ENCODE measurements around the gene GBP5. TPM values are rescaled to one million over a fixed set of nuclear protein-coding genes. Genes with fewer than 3 reads are reported as not detected.
A peak's percentile ranks its signal among the peaks of the same experiment; 100 is the strongest.

Gene GBP5
- total and polyA plus RNA-seq, 7 experiments from 2014 or later: 30.0 to 784 (median 42.1) TPM

- Histone ChIP-seq H3K9me3 (ENCODE audit: control insufficient read depth in 2 of 3, low read length in 3 of 3) (no peaks in the 10 kb centered on the region), H3K27me3 (ENCODE audit: control insufficient read depth in 2 of 2, insufficient read depth in 2 of 2, low read length in 2 of 2) (no peaks in the 10 kb centered on the region), H3K27ac (ENCODE audit: low read depth, low read length) (peak overlapping the region; percentile 62), H3K36me3 (ENCODE audit: control insufficient read depth in 2 of 3, insufficient read depth in 3 of 3, low read length in 3 of 3) (peaks cover 3 to 27% (median 20%) of the 10 kb centered on the region in 3 experiments), H3K4me3 (ENCODE audit: low read length) (peak overlapping the region; percentile 79), H3K4me1 (ENCODE audit: control insufficient read depth in 2 of 2, insufficient read depth in 2 of 2, low read length in 2 of 2) (peaks cover 41 to 42% of the 10 kb centered on the region in 2 donors)
- no peaks in the 10 kb centered on the region for H3K27me3 Mint-ChIP-seq
- H3K4me3 Mint-ChIP-seq: peak overlapping the region; percentile 86 to 100 (median 94)
- H3K9me3 Mint-ChIP-seq: peaks cover 0 to 4% (median 0%) of the 10 kb centered on the region in 11 donors
- ChIA-PET CTCF (interaction anchor here (0.9 to 4.0 kb wide), 5 partner anchors 10 to 272 kb away, joined by 3 to 14 read pairs (median 7); partner anchors contain the start of genes GBP2 and GBP4), POLR2A (interaction anchor here (1.0 to 5.3 kb wide), 12 partner anchors 11 to 206 kb away, joined by 3 to 42 read pairs (median 5); partner anchors contain the start of genes GBP1, GBP2 and GBP4)
- no peak for ATAC-seq
- H3K4me1 Mint-ChIP-seq: peaks cover 40 to 89% (median 77%) of the 10 kb centered on the region in 7 donors
- H3K36me3 Mint-ChIP-seq: peaks cover 14 to 74% (median 24%) of the 10 kb centered on the region in 5 donors
- no peak for DNase-seq
- intact Hi-C loops (cut with micrococcal nuclease): loop anchor here (1.0 to 10.0 kb wide), 11 partner anchors 12 to 587 kb away; partner anchors contain the start of genes GBP4 (in 2 of the 2), LRRC8B (in 1 of the 2) and PKN2 (in 1 of the 2)
- peak overlapping the region; percentile 74 to 100 (median 93) for H3K27ac Mint-ChIP-seq
Observed at GRCh38 chr1:89271341-89272015, 1.2 kb downstream of the GBP5 start.

GRCh38 chr1:89270423-89270822 lies 2.2 kb downstream of the GBP5 start:
- Histone ChIP-seq H3K4me3 (ENCODE audit: low read length) (peak overlapping the region; percentile 79), H3K27ac (ENCODE audit: low read depth, low read length) (peak overlapping the region; percentile 62), H3K9me3 (ENCODE audit: control insufficient read depth in 2 of 3, low read length in 3 of 3) (no peaks in the 10 kb centered on the region), H3K36me3 (ENCODE audit: control insufficient read depth in 2 of 3, insufficient read depth in 3 of 3, low read length in 3 of 3) (peaks cover 3 to 38% (median 29%) of the 10 kb centered on the region in 3 experiments), H3K4me1 (ENCODE audit: control insufficient read depth in 2 of 2, insufficient read depth in 2 of 2, low read length in 2 of 2) (peaks cover 31 to 37% of the 10 kb centered on the region in 2 donors), H3K27me3 (ENCODE audit: control insufficient read depth in 2 of 2, insufficient read depth in 2 of 2, low read length in 2 of 2) (no peaks in the 10 kb centered on the region)
- Mint-ChIP-seq H3K4me3 (peak overlapping the region; percentile 48 to 100 (median 94)), H3K36me3 (peaks cover 14 to 76% (median 34%) of the 10 kb centered on the region in 5 donors), H3K27me3 (no peaks in the 10 kb centered on the region), H3K27ac (peak overlapping the region; percentile 15 to 100 (median 93)), H3K9me3 (peaks cover 0 to 4% (median 0%) of the 10 kb centered on the region in 11 donors), H3K4me1 (peaks cover 38 to 82% (median 75%) of the 10 kb centered on the region in 7 donors)
- ChIA-PET CTCF (interaction anchor here (0.7 to 0.9 kb wide), 2 partner anchors 9 to 75 kb away, joined by 3 read pairs; no protein-coding TSS in a partner anchor), POLR2A (interaction anchor here (0.8 to 4.4 kb wide), 7 partner anchors 10 to 284 kb away, joined by 3 to 28 read pairs (median 5); partner anchors contain the start of gene GBP4)
- intact Hi-C loops (cut with micrococcal nuclease): loop anchor here (1.0 to 10.0 kb wide), 7 partner anchors 11 to 586 kb away; partner anchors contain the start of genes GBP4 (in 1 of the 2), LRRC8B (in 1 of the 2) and PKN2 (in 1 of the 2)
- ATAC-seq (no peak), DNase-seq (no peak)

GRCh38 chr1:89269277-89269676 lies 3.4 kb downstream of the GBP5 start:
- Mint-ChIP-seq H3K4me1 (peaks cover 28 to 73% (median 64%) of the 10 kb centered on the region in 7 donors), H3K27me3 (no peaks in the 10 kb centered on the region), H3K36me3 (peaks cover 18 to 83% (median 41%) of the 10 kb centered on the region in 5 donors), H3K27ac (peak overlapping the region in 4 of 9 donors; percentile 65 to 97 (median 78)), H3K4me3 (peak overlapping the region in 8 of 10 donors; percentile 32 to 97 (median 83)), H3K9me3 (peaks cover 0 to 4% (median 0%) of the 10 kb centered on the region in 11 donors)
- ATAC-seq (no peak), DNase-seq (no peak)
- H3K36me3 ChIP-seq (ENCODE audit: control insufficient read depth in 2 of 3, insufficient read depth in 3 of 3, low read length in 3 of 3): peaks cover 3 to 46% (median 36%) of the 10 kb centered on the region in 3 experiments
- no peaks in the 10 kb centered on the region for H3K27me3 ChIP-seq (ENCODE audit: control insufficient read depth in 2 of 2, insufficient read depth in 2 of 2, low read length in 2 of 2)
- intact Hi-C loops (cut with micrococcal nuclease): loop anchor here in 1 of 2 donors (10.0 kb wide), 2 partner anchors 154 to 184 kb away; no protein-coding TSS in a partner anchor
- POLR2A ChIA-PET: interaction anchor here (0.6 to 4.4 kb wide), 4 partner anchors 9 to 71 kb away, joined by 3 to 28 read pairs (median 12); partner anchors contain the start of gene GBP4
- no peaks in the 10 kb centered on the region for H3K9me3 ChIP-seq (ENCODE audit: control insufficient read depth in 2 of 3, low read length in 3 of 3)
- peak overlapping the region; percentile 43 for H3K4me3 ChIP-seq (ENCODE audit: low read length)
- peaks cover 20 to 31% of the 10 kb centered on the region in 2 donors for H3K4me1 ChIP-seq (ENCODE audit: control insufficient read depth in 2 of 2, insufficient read depth in 2 of 2, low read length in 2 of 2)
- CTCF ChIA-PET: no interaction called here
- H3K27ac ChIP-seq (ENCODE audit: low read depth, low read length): peak overlapping the region; percentile 42

GRCh38 chr1:89262643-89263042 lies 10.0 kb downstream of the GBP5 start:
- Histone ChIP-seq H3K4me1 (ENCODE audit: control insufficient read depth in 2 of 2, insufficient read depth in 2 of 2, low read length in 2 of 2) (peaks cover 41 to 75% of the 10 kb centered on the region in 2 donors), H3K4me3 (ENCODE audit: low read length) (no peak overlapping the region), H3K9me3 (ENCODE audit: control insufficient read depth in 2 of 3, low read length in 3 of 3) (no peaks in the 10 kb centered on the region), H3K36me3 (ENCODE audit: control insufficient read depth in 2 of 3, insufficient read depth in 3 of 3, low read length in 3 of 3) (peaks cover 24 to 57% (median 46%) of the 10 kb centered on the region in 3 experiments), H3K27ac (ENCODE audit: low read depth, low read length) (no peak overlapping the region), H3K27me3 (ENCODE audit: control insufficient read depth in 2 of 2, insufficient read depth in 2 of 2, low read length in 2 of 2) (no peaks in the 10 kb centered on the region)
- Mint-ChIP-seq H3K9me3 (peaks cover 0 to 4% (median 0%) of the 10 kb centered on the region in 11 donors), H3K4me3 (peak overlapping the region in 4 of 10 donors; percentile 3 to 83 (median 50)), H3K27ac (peak overlapping the region in 6 of 9 donors; percentile 21 to 93 (median 78)), H3K27me3 (no peaks in the 10 kb centered on the region), H3K4me1 (peaks cover 49 to 79% (median 69%) of the 10 kb centered on the region in 7 donors), H3K36me3 (peaks cover 14 to 84% (median 52%) of the 10 kb centered on the region in 5 donors)
- ChIA-PET CTCF (no interaction called here), POLR2A (interaction anchor here (0.9 kb wide), 1 partner anchor 15 kb away, joined by 3 read pairs; no protein-coding TSS in a partner anchor)
- intact Hi-C loops (cut with micrococcal nuclease): loop anchor here in 1 of 2 donors (5.0 to 10.0 kb wide), 3 partner anchors 148 to 260 kb away; no protein-coding TSS in a partner anchor
- no peak for DNase-seq
- no peak for ATAC-seq

GRCh38 chr1:89261926-89262515 lies 10.6 kb downstream of the GBP5 start:
- Mint-ChIP-seq H3K4me3 (peak overlapping the region in 5 of 10 donors; percentile 12 to 91 (median 58)), H3K4me1 (peaks cover 49 to 76% (median 68%) of the 10 kb centered on the region in 7 donors), H3K9me3 (peaks cover 0 to 9% (median 2%) of the 10 kb centered on the region in 11 donors), H3K27me3 (no peaks in the 10 kb centered on the region), H3K36me3 (peaks cover 10 to 80% (median 52%) of the 10 kb centered on the region in 5 donors), H3K27ac (peak overlapping the region in 8 of 9 donors; percentile 22 to 93 (median 56))
- intact Hi-C loops (cut with micrococcal nuclease): loop anchor here in 1 of 2 donors (5.0 to 10.0 kb wide), 3 partner anchors 147 to 260 kb away; no protein-coding TSS in a partner anchor
- Histone ChIP-seq H3K27me3 (ENCODE audit: control insufficient read depth in 2 of 2, insufficient read depth in 2 of 2, low read length in 2 of 2) (no peaks in the 10 kb centered on the region), H3K36me3 (ENCODE audit: control insufficient read depth in 2 of 3, insufficient read depth in 3 of 3, low read length in 3 of 3) (peaks cover 21 to 51% (median 40%) of the 10 kb centered on the region in 3 experiments), H3K9me3 (ENCODE audit: control insufficient read depth in 2 of 3, low read length in 3 of 3) (no peaks in the 10 kb centered on the region), H3K4me1 (ENCODE audit: control insufficient read depth in 2 of 2, insufficient read depth in 2 of 2, low read length in 2 of 2) (peaks cover 39 to 75% of the 10 kb centered on the region in 2 donors), H3K27ac (ENCODE audit: low read depth, low read length) (no peak overlapping the region), H3K4me3 (ENCODE audit: low read length) (peak overlapping the region; percentile 14)
- ChIA-PET POLR2A (interaction anchor here (0.9 kb wide), 1 partner anchor 15 kb away, joined by 3 read pairs; no protein-coding TSS in a partner anchor), CTCF (interaction anchor here (1.0 to 1.4 kb wide), 2 partner anchors 9 to 188 kb away, joined by 3 read pairs; no protein-coding TSS in a partner anchor)
- no peak for ATAC-seq
- no peak for DNase-seq
